Neural progenitor cell (in vitro differentiated cells): ENCODE results near the gene KIRREL3. TPM values are rescaled to one million over a fixed set of nuclear protein-coding genes. Genes with fewer than 3 reads are reported as not detected.

Experiments used
- DNase-seq: peaks from one replicate; pipeline ENCODE4 v3.0.0-alpha.2; 2016; ENCODE audit warnings: low spot score
- H2AFZ ChIP-seq: fragments of 200-600 bp; sonication (generic); replicated peaks from 2 replicates; pipeline ENCODE4 v1.6.1; 2016; ENCODE audit warnings: antibody characterized with exemption
- H3F3A ChIP-seq: fragments of 200-600 bp; sonication (generic); 2 replicates; pipeline ENCODE4 v1.6.1; 2016; ENCODE audit warnings: antibody characterized with exemption, low read depth
- H3K27ac ChIP-seq: fragments of 200-600 bp; sonication (generic); 2 replicates; pipeline ENCODE4 v1.5.1; 2016; ENCODE audit warnings: mild to moderate bottlenecking
- H3K27me3 ChIP-seq: fragments of 200-600 bp; sonication (generic); 2 replicates; pipeline ENCODE4 v1.6.1; 2016; ENCODE audit warnings: mild to moderate bottlenecking, moderate library complexity
- H3K36me3 ChIP-seq: fragments of 200-600 bp; sonication (generic); 2 replicates; pipeline ENCODE4 v1.5.1; 2016
- H3K4me1 ChIP-seq: fragments of 200-600 bp; sonication (generic); 2 replicates; pipeline ENCODE4 v1.6.1; 2016; ENCODE audit warnings: mixed run types
- H3K4me2 ChIP-seq: fragments of 200-600 bp; sonication (generic); 2 replicates; pipeline ENCODE4 v1.6.1; 2016
- H3K4me3 ChIP-seq: fragments of 200-600 bp; sonication (generic); 2 replicates; pipeline ENCODE4 v1.5.1; 2016
- H3K79me2 ChIP-seq: fragments of 200-600 bp; sonication (generic); 2 replicates; pipeline ENCODE4 v1.6.1; 2016; ENCODE audit warnings: low read depth
- H3K9ac ChIP-seq: fragments of 200-600 bp; sonication (generic); 2 replicates; pipeline ENCODE4 v1.6.1; 2016
- H3K9me3 ChIP-seq: fragments of 200-600 bp; sonication (generic); 2 replicates; pipeline ENCODE4 v1.5.1; 2016; ENCODE audit warnings: low read depth
- H4K20me1 ChIP-seq: fragments of 200-600 bp; sonication (generic); 2 replicates; pipeline ENCODE4 v1.6.1; 2016; ENCODE audit warnings: low read depth
- H3K27ac Mint-ChIP-seq: 3 replicates; pipeline ENCODE4 v1.8.0; 2021; ENCODE audit warnings: mixed read lengths
- H3K27me3 Mint-ChIP-seq: 2 replicates; pipeline ENCODE4 v1.8.0; 2022; ENCODE audit warnings: low read depth, mild to moderate bottlenecking, inconsistent platforms, moderate library complexity, mixed read lengths; ENCODE audit not compliant: insufficient read depth
- H3K36me3 Mint-ChIP-seq: 3 replicates; pipeline ENCODE4 v1.8.0; 2021; ENCODE audit warnings: mixed read lengths
- H3K4me1 Mint-ChIP-seq: 3 replicates; pipeline ENCODE4 v1.8.0; 2021; ENCODE audit warnings: mixed read lengths
- H3K4me3 Mint-ChIP-seq: 3 replicates; pipeline ENCODE4 v1.8.0; 2021; ENCODE audit warnings: mild to moderate bottlenecking, moderate library complexity, mixed read lengths
- H3K9me3 Mint-ChIP-seq: 3 replicates; pipeline ENCODE4 v1.8.0; 2020; ENCODE audit warnings: mixed read lengths
- EZH2 ChIP-seq: fragments of 200-600 bp; sonication (generic); IDR thresholded peaks from 2 replicates; pipeline ENCODE4 v1.6.1; 2017; ENCODE audit warnings: antibody characterized with exemption, mild to moderate bottlenecking, moderate library complexity
- EZH2phosphoT487 ChIP-seq: fragments of 200-600 bp; sonication (generic); IDR thresholded peaks from 2 replicates; pipeline ENCODE4 v1.6.1; 2017; ENCODE audit warnings: antibody characterized with exemption
- total RNA-seq: library from RNA; depleted of rRNA; stranded (reverse); fragments of >200 nt; gene quantifications from 2 replicates; pipeline ENCODE4 v1.2.3, GENCODE V29; 2015; ENCODE audit warnings: low replicate concordance
- TF ChIP-seq, protein P1 (sequence below): fragments of 200-600 bp; sonication (generic); IDR thresholded peaks from 2 replicates; pipeline ENCODE4 v1.5.1; 2017; ENCODE audit warnings: antibody characterized with exemption, mild to moderate bottlenecking

Gene KIRREL3
- total RNA-seq, 1 donor from 2014 or later, result 1.1 TPM

DNA sequence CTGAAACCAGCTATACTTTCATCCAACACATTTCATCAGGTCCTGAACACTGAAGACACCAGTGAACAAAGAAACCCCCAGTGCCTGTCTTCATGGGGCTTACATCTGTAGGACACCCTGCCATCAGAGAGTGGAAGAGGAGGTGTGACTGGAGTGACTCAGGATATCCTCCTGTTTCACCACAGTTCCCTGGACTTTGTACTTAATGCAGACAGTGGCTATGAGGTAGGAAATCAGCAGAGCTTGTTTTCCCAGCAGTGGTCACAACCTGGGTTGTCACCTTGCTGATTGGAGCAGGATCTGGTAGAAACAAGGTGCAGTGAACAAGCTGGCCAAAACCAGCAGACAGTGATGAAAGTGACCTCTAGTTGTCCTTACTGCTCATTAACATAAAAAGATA is 128.8 kb downstream of the KIRREL3 start:
- no peaks in the 10 kb centered on the region for H3F3A ChIP-seq
- no peak for TF ChIP-seq EZH2
- no peak for TF ChIP-seq EZH2phosphoT487
- TF ChIP-seq, protein P1, sequence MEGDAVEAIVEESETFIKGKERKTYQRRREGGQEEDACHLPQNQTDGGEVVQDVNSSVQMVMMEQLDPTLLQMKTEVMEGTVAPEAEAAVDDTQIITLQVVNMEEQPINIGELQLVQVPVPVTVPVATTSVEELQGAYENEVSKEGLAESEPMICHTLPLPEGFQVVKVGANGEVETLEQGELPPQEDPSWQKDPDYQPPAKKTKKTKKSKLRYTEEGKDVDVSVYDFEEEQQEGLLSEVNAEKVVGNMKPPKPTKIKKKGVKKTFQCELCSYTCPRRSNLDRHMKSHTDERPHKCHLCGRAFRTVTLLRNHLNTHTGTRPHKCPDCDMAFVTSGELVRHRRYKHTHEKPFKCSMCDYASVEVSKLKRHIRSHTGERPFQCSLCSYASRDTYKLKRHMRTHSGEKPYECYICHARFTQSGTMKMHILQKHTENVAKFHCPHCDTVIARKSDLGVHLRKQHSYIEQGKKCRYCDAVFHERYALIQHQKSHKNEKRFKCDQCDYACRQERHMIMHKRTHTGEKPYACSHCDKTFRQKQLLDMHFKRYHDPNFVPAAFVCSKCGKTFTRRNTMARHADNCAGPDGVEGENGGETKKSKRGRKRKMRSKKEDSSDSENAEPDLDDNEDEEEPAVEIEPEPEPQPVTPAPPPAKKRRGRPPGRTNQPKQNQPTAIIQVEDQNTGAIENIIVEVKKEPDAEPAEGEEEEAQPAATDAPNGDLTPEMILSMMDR, result no peak
- H3K4me1 ChIP-seq, result no peaks in the 10 kb centered on the region
- peaks cover 9% of the 10 kb centered on the region for H3K4me1 Mint-ChIP-seq
- no peak overlapping the region for H3K4me3 Mint-ChIP-seq
- H3K9ac ChIP-seq, result no peak overlapping the region
- H2AFZ ChIP-seq, result no peak overlapping the region
- H3K79me2 ChIP-seq, result no peaks in the 10 kb centered on the region
- DNase-seq, result no peak
- H3K4me3 ChIP-seq, result no peak overlapping the region
- H3K4me2 ChIP-seq, result no peak overlapping the region
- peaks cover 12% of the 10 kb centered on the region for H3K27me3 Mint-ChIP-seq
- H3K27ac ChIP-seq, result no peak overlapping the region
- no peak overlapping the region for H3K27ac Mint-ChIP-seq
- H4K20me1 ChIP-seq, result no peaks in the 10 kb centered on the region
- peaks cover 19% of the 10 kb centered on the region for H3K9me3 Mint-ChIP-seq
- H3K36me3 Mint-ChIP-seq, result peaks cover 6% of the 10 kb centered on the region
- H3K36me3 ChIP-seq, result no peaks in the 10 kb centered on the region
- H3K27me3 ChIP-seq, result no peaks in the 10 kb centered on the region
- no peaks in the 10 kb centered on the region for H3K9me3 ChIP-seq

DNA sequence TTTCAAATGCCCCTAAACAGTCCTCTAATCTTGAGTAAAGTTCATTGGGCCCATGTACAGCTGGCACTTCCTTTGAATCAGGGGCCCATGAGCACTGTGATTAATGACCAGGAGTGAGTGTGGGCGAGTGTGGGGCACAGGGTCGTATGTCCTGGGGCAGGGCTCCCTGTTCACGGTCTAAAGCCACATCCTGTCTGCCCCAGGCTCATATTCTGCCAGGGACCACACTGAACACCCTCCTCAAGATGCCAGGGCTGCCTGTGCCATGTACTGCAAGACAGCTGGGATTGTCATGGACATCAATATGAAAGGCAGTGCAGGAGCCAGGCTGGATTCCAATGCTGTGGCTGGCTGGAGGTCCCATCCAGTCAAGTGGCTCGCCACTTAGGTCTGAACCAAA is 130.5 kb downstream of the KIRREL3 start:
- peaks cover 15% of the 10 kb centered on the region for H3K27me3 Mint-ChIP-seq
- Histone ChIP-seq H3K9ac (no peak overlapping the region), H3K27me3 (no peaks in the 10 kb centered on the region)

DNA sequence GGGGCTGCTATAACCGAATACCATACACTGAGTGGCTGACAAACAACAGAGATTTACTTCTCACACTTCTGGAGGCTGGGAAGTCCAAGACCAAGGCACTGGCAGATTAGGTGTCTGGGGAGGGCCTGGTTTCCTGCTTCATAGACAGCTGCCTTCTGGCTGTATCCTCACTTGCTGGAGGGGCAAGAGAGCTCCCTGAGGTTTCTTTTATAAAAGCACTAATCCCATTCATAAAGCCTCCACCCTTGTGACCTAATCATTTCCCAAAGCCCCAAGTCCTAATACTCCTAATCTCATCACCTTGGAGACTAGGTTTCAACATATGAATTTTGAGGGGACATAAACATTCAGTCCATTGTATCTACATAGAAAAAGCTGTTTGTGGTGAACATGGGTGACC is 131.8 kb downstream of the KIRREL3 start:
- Histone ChIP-seq H3K79me2 (no peaks in the 10 kb centered on the region), H3K27ac (no peak overlapping the region), H3K4me1 (no peaks in the 10 kb centered on the region), H2AFZ (no peak overlapping the region), H3K4me2 (no peak overlapping the region), H3K36me3 (no peaks in the 10 kb centered on the region), H4K20me1 (no peaks in the 10 kb centered on the region), H3K9ac (no peak overlapping the region), H3K4me3 (no peak overlapping the region), H3K27me3 (no peaks in the 10 kb centered on the region), H3K9me3 (no peaks in the 10 kb centered on the region), H3F3A (no peaks in the 10 kb centered on the region)
- Mint-ChIP-seq H3K4me1 (peaks cover 15% of the 10 kb centered on the region), H3K9me3 (peaks cover 22% of the 10 kb centered on the region), H3K27me3 (peaks cover 13% of the 10 kb centered on the region), H3K27ac (no peak overlapping the region), H3K4me3 (no peak overlapping the region), H3K36me3 (peaks cover 6% of the 10 kb centered on the region)
- DNase-seq, result no peak
- no peak for TF ChIP-seq EZH2phosphoT487
- TF ChIP-seq, protein P1, result no peak
- TF ChIP-seq EZH2, result no peak

More for the DNA sequence above, 130.5 kb downstream of the KIRREL3 start:
- Mint-ChIP-seq H3K36me3 (peaks cover 6% of the 10 kb centered on the region), H3K4me3 (no peak overlapping the region), H3K27ac (no peak overlapping the region), H3K9me3 (peaks cover 22% of the 10 kb centered on the region), H3K4me1 (peaks cover 15% of the 10 kb centered on the region)
- H4K20me1 ChIP-seq, result no peaks in the 10 kb centered on the region
- H2AFZ ChIP-seq, result no peak overlapping the region
- no peak for DNase-seq
- no peaks in the 10 kb centered on the region for H3F3A ChIP-seq
- no peaks in the 10 kb centered on the region for H3K4me1 ChIP-seq
- no peaks in the 10 kb centered on the region for H3K79me2 ChIP-seq
- H3K4me3 ChIP-seq, result no peak overlapping the region
- no peak overlapping the region for H3K27ac ChIP-seq
- H3K4me2 ChIP-seq, result no peak overlapping the region
- TF ChIP-seq EZH2phosphoT487 (no peak), EZH2 (no peak)
- TF ChIP-seq, protein P1, result no peak
- no peaks in the 10 kb centered on the region for H3K9me3 ChIP-seq
- H3K36me3 ChIP-seq, result no peaks in the 10 kb centered on the region
